Neural progenitor cell (in vitro differentiated cells): Measurements from ENCODE around the gene ACACB.

Experiments used
- CTCF ChIP-seq: fragments of 200-600 bp; sonication (generic); IDR thresholded peaks from 2 replicates; pipeline ENCODE4 v1.5.1; 2017; ENCODE audit warnings: antibody characterized with exemption, mild to moderate bottlenecking
- EZH2 ChIP-seq: fragments of 200-600 bp; sonication (generic); IDR thresholded peaks from 2 replicates; pipeline ENCODE4 v1.6.1; 2017; ENCODE audit warnings: antibody characterized with exemption, mild to moderate bottlenecking, moderate library complexity
- EZH2phosphoT487 ChIP-seq: fragments of 200-600 bp; sonication (generic); IDR thresholded peaks from 2 replicates; pipeline ENCODE4 v1.6.1; 2017; ENCODE audit warnings: antibody characterized with exemption

- TF ChIP-seq CTCF (no peak), EZH2 (no peak), EZH2phosphoT487 (no peak)
Observed at GRCh38 chr12:109170324-109170723, 53.9 kb downstream of the ACACB start.
